HG03139 (cell line): ENCODE results near the gene COL5A1.

Experiments
- ATAC-seq: cut with Tn5 transposase; IDR thresholded peaks from one replicate; pipeline ENCODE4 v1.9.1; 2021; ENCODE audit not compliant: unreplicated experiment

The COL5A1 gene

DNA sequence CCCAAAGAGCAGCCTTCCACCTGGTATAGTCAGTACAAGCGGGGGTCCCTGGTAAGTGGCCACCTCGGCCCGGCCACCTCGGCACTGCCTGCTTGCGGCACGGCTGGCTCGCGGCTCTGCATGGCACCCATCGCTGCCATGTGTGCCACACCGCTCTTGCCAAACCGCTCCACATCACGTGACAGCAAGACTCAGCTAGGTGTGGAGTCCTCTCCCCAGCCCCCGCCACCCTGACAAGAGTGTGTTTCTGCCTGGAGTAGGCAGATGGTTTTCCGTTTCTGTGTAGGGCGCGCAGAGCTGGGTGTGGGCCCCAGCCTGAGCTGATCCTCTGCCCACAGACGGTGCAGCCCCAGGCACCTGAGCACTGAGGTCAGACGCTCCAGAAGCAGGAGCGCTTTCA, 188.5 kb downstream of the COL5A1 start:
- ATAC-seq = no peak

DNA sequence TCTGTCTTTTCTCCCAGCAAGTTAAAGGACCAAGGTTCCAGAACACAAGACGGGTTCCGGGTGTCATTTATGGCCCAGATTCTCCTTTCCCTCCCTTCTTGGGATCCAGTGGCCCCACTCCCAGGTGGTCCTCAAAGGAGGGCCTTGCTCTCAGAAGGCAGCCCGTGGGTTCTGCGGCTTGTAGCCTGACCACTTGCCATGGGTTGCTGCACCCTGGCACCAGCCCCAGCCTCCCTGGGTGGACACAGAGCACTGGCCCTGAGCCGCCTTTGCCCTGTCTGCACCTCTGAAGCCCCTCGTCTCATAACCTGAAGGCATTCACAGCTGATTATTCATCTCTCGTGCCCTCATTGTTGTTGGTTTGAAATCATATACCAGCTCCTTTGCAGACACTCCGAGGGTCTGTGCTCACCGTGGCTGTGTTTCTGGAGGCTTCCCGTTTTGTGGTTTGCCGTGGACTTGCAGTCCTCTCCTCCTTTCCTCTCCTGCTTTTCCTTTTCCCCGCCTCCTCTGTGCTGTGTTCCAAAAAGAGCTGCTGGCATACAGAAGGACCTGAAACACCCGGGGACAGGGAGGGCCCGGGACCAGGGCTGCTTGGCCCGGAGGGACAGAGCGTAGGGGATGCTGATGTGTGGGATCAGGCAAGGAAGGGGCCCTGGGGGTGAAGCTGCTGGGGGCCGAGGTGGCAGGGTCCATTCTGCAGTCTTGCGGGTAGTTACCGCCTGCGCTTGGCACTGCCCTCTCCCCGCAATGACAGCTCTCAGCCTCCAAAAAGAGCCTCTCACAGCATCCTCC, 189.5 kb downstream of the COL5A1 start:
- no peak for ATAC-seq

DNA sequence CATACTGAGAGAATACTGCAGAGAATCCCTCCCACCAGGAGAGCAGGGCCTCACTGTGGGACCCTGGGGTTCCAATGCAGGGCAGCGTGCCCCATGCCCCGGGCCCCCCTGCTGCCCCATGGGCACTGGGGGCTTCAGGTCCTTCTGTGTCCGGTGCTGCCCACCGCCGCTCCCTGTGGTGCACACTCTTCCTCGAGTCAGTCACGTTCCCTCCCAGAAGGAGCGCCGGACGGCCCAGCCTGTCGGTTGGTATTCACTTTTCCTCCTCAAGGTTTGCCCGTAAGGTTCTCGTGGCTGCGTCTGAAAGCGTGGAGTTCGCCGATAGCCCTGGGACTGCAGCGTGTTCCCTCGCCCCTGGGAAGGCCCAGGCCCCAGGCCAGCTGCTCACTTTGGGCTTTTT, 190.9 kb downstream of the COL5A1 start:
- no peak for ATAC-seq

DNA sequence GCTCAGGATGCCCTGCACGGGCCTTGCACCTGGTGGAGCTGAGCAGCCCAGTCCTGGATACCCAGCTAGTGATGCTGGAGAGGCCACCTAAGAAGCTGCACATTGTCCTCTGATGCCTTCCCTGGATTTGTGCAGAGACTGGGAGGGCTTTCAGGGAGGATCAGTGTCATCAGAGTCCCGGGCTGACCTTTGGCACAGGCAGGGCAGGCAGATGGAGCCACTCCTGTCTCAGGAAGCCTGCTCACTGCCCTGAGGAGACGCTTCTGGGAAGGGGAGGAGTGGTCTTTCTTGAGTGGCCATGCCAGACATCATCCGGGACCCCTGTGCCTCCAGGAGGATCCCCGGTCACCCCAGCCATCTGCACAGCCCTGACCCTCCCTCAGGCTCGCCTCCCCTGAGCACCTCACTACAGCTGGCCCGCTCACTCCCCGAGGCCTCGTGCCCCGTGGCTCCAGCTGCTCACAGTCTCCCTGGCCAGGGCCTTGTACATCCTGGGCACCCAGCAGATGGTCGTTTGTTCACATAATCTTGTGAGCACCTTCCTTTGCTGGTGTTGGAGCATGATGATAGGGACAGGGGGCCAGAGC, 191.8 kb downstream of the COL5A1 start:
- ATAC-seq = no peak

DNA sequence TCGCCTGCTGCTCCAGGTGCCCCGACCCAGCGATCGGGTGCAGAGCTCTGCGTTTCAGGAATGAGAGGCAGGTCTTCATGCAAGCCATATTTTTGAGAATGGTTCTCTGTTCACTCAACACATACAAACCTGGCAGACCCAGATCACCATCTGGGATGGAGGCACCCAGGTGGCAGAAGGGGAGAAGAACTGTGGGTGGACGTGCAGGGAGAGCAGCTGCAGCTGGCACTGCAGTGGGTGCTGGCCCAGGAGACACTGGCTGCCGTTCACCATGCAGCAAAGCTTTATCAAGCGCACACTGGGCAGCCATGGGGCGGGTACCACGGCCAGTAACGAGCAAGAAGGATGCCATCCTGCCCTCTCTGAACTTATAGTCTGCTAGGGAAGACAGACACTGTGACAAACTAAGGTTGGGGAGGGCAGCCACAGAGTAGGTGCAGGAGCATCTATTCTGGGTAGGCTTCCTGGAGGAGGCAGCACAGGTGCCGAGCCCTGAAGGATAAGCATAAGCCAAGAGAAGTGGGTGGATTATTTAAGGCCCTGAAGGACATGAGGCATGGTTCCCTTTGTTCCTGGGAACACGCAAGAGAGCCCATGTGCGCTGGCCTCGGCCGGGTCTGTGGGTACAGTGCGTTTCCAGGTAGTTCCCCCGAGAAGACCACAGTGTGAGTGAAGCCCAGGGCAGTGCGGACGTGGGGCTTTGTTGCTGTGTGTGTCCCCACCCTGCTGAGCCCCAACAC, 192.8 kb downstream of the COL5A1 start:
- no peak for ATAC-seq

DNA sequence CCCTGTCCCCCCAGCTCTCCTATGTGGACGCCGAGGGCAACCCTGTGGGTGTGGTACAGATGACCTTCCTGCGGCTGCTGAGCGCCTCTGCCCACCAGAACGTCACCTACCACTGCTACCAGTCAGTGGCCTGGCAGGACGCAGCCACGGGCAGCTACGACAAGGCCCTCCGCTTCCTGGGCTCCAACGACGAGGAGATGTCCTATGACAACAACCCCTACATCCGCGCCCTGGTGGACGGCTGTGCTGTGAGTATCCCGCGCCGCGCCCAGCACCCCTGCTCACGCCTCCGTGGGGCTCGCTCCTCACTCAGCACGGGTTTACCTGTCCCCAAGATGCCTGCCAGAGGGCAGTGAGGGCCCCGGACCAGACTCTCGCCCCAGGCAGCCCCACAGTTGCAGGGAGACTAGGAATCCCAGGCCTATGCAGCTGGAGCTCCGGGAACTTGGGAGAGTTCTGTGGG, 193.4 kb downstream of the COL5A1 start:
- no peak for ATAC-seq

DNA sequence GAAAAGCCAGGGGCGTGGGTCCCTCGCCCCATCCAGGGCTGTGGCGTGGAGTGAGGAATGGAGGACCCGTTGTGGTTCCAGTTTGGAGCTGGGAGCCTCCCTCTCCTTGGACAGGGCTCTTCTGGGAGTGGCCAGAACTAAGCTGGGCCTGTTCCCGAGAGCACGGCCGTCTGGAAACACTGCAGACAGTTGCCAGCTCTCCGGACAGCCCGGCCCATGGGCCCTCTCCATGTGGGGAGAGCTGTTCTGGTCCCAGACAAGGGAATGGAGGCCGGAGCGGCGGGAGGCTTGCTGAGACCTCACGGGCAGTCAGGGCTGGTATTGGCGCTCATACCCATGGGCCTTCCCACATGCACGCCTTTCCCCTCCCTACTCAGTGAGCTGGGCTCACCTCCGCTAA, 193.8 kb downstream of the COL5A1 start:
- no peak for ATAC-seq

DNA sequence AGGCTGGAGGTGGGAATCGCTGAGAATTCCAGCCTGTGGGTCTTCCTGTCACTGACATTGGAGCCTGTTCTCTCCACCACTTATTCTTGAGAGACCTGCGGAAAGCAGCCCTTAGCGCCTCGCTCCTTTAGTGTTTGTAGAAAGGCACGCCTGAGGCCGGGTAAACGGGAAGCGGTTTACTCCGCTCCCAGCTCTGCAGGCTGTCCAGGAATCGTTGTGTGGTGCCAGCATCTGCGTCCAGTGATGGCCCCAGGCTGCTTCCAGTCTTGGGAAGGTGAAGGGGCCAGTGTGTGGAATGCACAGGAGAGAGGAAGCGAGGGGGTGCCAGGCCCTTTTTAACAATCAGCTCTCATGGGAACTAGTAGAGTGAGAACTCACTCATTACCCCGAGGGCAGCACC, 194.4 kb downstream of the COL5A1 start:
- ATAC-seq = no peak

DNA sequence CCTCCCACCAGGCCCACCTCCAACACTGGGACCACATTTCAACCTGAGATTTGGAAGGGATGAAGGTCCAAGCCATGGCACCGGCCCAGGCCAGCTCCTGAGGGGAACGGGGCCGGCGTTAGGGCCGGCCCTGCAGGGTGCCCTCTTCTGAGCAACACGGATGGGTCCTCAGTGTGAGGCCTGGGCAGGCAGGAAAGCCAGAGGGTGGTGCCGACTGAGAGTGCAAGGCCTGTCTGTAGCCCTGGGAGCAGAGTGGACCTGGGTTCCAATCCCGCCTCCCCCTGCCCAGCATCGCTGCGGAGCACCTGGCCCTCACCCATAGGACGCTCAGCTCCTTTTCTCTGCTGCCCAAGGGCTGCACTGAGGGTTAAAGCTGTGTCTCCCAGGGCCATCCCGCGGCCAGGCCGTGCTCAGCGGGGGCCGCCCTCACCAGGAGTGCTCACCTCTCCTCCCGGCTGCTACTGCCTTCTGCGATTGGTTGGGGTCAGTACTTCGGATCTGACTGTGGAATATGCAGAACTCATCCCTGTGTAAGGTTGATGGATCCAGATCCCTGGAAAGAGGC, 194.9 kb downstream of the COL5A1 start:
- ATAC-seq = no peak

DNA sequence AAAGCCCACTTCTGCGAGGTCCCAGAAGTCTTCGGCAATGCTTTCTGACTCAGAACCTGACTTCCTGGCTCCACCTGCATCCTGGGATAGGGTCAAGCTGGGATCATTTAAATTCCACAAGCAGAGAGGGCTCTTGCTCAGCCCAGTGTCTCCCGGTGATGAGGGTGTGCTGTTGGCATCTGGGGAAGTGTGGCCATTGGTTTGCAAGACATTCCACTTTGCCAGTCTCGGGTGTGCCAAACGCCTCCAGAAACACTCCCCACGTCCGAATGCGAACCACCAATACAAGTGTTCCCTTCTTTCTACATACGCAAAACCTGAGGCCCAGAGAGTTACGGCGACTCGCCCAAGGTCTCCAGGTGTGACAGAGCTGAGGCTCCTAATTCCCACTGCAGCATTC, 195.9 kb downstream of the COL5A1 start:
- ATAC-seq = no peak

DNA sequence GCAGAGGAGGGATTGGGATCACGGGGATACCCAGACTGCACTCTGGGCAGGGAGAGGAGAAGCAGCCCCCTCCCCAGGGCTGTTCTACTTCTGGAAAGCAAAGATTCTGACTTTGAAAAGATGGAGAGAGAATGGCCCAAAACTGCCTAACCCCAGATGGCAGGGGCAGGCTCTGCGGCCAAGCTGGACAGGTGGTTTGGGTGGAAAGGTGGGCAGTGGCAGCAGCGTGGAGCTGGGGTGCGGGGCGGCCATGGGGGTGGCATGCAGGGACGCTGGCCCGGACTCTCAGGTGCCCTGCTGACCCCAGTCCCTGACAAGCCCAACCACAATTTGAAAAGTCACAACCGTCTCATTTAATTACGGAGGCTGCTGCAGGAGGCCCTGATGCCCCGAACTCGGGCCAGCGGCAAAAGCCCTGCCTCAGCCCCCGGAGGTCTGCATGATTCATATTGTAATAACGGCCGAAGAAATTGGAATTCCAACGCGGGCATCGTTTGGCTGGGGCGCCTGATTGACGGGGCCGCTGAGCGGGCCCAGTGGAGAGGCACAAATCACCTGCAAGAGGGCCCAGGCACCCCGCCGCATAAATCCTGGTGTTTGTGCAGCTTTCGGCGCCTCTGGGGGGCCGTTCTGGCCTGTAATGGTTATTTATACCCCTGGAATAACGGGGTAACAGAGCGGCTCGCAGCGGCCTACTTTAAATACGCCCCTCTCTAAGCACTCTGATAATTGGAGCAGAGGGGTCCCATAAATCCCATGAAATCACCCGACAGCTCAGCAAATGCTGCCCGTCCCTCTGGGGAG, 197.2 kb downstream of the COL5A1 start:
- ATAC-seq = no peak

DNA sequence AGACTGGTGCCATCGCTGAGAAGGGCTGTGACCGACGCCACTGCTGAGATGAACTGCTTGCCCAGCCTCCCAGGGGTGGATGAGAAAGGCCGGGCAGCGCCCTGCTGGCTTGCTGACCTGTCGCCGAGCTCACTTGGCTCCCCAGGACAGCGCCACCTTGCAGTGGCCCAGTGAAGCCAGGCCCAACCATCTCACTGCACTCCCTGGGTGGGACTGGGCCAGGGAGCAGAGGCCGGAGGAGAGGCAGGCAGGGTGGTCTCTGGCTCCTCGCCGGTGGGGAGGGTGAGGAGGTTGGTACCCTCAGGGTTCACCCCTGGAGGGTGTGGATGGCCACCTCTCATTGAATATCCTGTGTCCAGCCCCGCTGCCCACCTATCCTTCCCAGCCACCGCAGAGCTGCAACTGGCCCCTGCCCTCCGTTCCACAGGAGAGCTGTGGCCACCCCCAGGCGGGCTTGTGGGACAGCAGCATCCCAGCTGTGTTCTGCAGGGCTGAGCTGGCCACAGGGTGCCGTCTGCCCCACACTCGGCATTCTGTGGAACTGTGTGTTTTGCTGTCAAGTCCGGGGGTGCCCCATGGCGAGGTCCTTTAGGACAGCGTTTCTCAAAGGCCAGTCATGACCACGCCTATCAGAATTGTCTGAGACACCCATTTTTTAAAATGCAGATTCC, 198.0 kb downstream of the COL5A1 start:
- ATAC-seq = no peak

DNA sequence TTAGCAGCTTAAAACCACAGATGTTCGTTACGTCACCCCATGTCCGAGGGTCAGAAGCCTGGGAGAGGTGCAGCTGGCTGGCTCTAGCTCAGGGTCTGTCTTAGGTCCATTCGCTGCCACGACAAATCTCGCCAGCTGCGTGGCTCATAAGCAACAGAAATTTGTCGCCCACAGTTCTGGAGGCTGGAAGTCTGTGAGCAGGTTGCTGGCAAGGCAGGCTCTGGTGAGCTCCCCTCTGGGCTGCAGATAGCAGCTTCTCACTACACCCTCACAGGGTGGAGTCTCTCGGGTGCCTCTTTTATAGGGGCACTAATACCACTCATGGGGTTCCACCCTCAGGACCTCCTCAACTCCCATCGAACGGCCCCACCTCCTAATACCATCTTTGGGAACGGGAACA, 198.9 kb downstream of the COL5A1 start:
- no peak for ATAC-seq

DNA sequence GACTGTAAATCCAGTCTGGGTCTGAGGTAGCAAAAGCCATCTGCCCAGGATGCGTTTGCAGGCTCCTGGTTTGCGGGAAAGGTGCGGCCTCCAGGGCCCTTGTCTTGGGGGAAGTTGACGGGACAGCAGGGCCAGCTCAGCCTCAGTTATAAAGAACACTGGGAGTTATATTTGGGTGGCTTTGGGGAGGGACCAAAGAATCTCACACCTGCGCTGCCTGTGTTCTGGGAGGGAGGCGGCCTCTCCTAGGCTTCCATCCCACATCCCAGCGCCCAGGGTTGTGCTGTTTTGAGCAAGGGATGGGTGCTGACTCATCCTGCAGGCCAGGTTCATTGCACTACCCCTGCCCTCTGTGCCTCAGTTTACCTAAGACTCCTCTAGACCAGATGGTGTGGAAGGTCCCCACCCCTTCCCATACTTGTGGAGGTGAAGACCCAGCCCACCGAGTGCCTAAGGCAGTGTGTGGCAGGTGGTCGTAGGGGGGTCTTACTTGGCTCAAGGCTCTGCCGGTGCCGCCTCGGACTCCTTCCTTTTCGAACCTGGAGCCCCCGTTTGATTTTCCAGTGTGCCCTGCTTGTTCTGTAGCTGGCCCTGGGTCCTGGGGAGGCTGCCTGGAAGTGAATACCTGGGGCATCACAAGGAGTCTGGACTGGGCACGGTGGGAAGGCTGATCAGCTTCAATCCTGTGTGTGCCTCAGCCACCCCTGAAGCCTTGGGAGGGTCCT, 199.7 kb downstream of the COL5A1 start:
- no peak for ATAC-seq

DNA sequence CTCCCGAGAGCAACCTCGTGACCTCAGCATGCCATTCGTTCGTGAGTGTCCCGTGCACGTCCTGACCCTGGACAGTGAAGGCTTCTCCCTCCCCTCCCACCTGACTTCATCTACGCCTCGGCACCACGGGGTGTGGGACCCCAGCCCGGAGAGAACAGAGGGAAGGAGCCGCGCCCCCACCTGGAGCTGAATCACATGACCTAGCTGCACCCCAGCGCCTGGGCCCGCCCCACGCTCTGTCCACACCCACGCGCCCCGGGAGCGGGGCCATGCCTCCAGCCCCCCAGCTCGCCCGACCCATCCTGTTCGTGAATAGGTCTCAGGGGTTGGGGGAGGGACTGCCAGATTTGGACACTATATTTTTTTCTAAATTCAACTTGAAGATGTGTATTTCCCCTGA, 200.7 kb downstream of the COL5A1 start:
- no peak for ATAC-seq

DNA sequence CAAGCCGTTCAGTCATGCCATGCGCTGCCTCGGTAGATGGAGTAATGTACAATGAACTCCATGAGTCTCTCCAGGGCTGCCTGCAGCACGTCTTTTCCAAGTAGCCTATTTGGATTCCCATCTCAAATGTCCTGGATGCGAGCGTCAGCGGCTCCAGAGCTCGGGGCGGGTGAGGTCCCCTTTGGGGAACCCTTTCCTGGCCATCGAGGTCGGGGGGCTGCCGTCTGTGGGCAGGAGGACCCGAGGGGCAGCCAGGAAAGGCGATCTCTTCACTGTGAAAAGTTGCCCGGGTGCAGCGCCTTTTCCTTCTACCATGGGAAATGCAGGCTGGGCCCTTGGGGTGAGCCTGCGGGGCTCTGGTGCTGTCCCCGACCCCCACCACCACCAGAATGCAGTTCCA, 202.1 kb downstream of the COL5A1 start:
- ATAC-seq = no peak

DNA sequence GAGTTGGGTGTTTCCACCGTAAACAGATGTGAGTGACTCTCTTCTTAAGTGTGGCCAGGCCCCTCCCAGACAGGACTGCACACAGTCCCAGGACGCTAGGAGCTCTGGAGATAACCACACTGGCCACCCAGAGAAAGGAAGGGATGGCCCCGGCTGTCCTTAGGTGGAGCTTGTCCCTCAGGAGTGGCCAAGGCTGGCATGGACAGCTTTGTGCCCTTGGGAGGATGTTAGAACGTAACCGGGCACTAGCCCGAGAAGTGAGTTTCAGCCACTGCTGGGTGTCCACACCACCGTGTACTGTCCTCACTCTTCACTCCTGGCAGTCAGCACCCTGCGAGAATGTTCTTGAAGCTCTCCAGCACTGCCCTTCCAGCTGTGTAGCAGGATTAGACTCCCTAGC, 203.2 kb downstream of the COL5A1 start:
- ATAC-seq = no peak

DNA sequence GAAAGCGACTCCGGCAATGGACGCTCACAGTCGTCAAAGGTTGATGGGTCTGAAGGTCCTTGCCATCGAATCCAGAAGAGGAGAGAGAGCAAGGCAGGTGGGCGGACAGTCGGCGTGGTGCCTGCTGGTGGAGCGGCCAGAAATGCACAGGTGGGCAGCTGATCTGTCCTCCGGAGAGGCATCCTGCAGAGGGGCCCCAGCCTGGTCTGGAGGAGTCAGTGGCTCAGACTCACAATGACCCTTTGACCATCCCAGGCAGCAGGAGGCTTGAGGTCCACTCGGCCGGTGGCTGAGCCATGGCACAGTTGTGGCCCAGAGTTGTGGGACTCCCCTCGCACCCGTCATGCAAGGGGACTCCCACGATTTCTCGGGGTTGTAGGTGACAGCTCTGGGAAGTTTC, 204.6 kb downstream of the COL5A1 start:
- ATAC-seq = no peak

DNA sequence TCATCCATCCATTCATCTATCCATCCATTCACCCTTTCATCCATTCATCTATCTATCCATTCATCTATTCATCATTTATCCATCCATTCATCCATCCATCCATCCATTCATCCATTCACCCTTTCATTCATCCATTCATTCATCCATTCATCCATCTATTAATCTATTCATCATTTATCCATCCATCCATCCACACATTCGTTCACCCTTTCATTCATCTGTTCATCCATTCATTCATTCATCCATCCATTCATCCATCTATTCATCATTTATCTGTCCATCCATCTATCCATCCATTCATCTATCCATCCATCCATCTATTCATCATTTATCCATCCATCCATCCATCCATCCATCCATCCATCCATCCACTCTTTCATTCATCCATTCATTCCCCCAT, 205.1 kb downstream of the COL5A1 start:
- ATAC-seq = no peak

DNA sequence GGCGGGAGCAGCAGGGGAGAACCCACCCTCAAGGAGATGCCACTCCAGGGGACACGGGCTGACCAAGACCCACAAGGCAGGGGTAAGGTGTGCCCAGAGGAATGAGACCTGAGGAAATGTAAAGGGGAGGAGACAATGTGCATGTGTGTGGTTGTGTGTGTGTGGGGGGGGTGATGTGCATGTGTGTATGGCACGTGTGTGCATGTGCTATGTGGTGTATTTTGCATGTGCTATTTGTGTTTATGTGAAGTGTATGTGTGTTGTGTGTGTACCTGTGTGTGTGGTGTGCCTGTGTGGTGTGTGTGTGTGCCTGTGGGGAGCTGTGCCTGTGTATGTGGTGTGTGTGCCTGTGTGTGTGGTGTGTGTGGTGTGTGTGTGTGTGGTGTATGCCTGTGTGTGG, 205.5 kb downstream of the COL5A1 start:
- no peak for ATAC-seq
